ENCODE results near the gene LTBP3.

Gene LTBP3

DNA sequence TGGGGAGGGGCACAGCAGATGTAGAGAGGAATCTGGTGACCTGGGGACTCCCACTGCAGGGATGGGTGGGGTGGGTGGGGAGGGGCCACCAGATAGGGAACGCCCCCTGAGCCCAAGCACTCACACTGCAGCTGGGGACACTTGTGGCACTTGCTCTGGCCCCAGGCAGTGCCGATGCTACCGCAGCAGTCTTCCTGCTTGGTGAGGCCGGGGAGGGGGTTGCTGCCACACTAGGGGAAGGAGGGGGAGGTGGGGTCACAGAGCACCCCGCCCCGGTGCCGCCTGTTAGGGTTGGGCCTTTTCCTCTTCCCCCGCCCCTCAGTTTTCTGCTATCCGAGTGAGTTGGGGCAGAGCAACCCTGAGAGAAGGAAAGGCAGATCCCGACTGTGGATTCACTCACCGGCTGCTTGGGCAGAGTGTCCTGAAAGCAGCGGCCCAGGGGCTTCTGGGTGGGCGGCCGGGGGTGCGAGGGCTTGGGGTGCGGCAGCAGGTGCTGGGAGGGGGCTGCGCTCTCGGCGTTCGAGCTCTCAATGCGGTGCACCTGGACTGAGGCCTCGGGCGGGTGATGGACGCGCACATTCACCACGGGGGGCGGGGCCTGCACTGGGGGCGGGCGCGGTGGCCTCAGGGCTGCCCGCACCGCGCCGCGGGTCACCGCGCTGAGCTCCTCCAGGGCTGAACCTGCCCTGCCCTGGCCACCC lies 4.7 kb downstream of the LTBP3 start:
- peak; percentile 43 for DNase-seq

GRCh38 chr11:65552388-65552951 lies 5.7 kb downstream of the LTBP3 start:
- no peak for DNase-seq

DNA sequence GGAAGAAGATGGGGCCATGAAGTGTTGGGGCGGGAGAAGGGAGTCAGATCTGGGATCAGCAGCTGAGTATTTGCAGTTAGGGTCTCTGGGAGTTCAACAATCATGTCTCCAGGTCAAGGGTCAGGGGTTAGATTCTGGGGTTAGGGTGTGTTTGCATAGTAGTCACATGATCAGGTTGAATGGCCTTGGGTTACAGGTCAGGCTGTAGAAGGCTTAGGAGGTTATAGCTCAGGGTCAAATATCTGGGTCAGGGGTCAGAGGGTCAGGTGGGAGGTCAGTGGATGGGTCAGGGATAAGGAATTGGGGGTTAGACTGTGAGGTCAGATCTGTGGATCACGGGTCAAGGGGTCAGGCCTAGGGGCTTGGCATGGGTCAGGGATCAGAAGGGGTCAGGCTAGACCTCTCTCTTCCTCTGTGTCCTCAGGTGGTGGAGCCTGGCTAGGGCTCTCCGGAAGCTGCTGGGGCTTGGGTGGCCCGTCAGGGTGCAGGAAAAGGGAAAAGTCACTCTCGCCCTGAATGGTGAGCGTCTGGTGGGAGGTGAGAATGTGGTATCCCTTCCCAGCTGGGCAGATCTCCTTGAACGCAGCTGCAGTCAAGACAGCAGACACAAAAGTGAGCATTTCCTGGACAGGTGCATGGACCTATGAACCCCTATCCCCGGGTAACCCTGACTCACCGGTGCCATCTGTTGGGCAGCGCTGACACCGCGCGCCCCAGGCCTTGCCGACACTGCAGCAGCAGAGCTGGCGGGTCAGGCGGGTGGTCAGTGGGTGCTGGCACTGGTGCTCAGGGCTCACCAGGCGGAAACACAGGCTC lies 6.4 kb downstream of the LTBP3 start:
- DNase-seq = peak; percentile 87

DNA sequence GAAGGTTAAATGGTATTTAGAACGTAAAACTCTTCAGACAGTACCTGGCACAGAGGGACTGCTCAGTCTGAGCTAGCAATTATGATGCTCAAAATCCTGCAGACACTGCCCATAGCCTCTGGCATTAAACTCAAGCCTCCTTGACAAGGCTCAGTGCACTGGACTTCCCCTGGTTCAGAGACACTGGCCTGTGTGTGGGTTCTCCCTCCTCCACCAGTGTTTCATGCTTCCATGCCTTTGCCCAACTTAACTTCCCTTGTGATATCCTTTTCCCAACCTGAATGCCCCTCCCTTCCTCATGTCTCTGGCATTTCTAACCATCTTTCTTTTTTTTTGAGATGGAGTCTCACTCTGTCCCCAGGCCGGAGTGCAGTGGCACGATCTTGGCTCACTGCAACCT lies 9.1 kb downstream of the LTBP3 start:
- no peak for DNase-seq

GRCh38 chr11:65548395-65548794 lies 9.8 kb downstream of the LTBP3 start:
- DNase-seq = no peak

DNA sequence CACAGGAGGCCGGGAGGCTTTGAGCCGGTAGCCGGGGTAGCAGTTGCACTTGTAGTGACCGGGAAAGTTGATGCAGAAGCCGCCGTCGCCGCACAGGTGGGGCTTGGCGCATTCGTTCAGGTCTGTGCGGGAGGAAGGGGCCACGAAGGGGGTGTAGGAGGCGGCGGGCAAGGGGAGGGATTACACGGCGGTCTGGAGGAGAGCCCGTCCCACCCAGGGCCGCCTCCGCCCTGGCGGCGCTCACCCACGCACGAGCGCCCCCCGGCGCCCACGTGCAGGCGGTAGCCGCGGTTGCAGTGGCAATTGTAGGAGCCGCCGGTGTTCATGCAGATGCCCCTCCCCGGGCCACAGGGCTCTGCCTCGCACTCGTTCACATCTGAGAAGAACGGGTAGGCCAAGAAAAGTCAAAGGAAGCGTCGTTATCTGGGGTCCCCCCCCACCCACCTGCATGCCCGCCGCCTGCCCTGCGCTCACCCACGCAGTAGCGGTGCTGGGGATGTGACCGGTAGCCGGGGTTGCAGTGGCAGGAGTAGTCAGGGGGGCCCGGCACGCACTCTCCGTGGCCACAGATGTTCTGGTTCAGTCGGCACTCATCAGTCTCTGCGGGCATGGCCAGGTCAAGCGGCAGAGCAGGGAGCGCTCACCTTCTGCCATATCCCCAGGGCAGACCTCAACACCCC lies 10.6 kb downstream of the LTBP3 start:
- DNase-seq = no peak

- DNase-seq = peak; percentile 88
Measured at GRCh38 chr11:65546217-65546958, 11.8 kb downstream of the LTBP3 start.

DNA sequence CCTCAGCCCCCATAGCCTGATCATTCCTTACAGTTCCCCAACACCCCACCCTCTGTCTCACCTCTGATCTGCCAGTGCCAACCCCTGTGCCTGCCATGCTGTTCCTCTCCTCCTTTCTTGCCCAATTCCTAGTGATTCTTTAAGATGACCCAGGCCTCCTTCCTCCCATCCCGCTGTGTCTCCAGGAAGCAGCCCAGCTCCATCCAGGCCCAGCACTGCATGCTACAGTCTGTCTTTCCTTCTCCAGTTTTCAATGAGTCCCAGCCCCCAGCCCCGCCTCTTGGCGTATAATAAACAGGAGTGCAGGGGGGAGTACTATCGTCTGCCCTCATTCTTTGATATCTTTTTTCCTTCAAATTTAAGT lies 12.3 kb downstream of the LTBP3 start:
- DNase-seq = no peak

DNA sequence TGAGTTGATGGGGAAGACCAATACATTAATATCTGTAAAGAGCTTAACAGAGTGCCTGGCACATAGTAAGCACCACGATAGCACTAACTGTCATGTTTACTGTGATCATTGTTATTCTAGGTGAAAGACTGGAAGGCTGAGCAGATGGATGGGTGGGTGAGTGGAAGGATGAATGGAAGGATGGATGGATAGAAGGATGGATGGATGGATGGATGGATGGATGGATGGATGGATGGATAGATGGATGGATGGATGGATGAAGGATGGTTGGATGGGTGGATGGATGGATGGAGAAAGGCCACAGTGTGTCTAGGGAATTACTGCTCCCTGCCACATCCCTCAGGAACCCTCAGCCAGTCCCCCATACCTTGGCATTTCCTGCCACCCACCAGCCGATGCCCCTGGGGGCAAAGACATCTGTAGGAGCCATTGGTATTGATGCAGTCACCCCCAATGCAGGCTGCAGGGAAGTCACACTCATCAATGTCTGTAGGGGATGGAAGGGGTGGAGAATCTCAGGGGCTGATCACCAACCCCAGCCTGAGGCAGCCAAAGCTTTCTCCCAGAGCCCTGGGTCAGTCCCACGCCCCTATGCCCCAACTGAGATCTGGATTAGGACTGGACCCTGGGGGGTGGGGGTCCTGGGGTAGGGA lies 15.3 kb downstream of the LTBP3 start:
- no peak for DNase-seq

GRCh38 chr11:65541093-65541982 lies 16.8 kb downstream of the LTBP3 start:
- DNase-seq = no peak

DNA sequence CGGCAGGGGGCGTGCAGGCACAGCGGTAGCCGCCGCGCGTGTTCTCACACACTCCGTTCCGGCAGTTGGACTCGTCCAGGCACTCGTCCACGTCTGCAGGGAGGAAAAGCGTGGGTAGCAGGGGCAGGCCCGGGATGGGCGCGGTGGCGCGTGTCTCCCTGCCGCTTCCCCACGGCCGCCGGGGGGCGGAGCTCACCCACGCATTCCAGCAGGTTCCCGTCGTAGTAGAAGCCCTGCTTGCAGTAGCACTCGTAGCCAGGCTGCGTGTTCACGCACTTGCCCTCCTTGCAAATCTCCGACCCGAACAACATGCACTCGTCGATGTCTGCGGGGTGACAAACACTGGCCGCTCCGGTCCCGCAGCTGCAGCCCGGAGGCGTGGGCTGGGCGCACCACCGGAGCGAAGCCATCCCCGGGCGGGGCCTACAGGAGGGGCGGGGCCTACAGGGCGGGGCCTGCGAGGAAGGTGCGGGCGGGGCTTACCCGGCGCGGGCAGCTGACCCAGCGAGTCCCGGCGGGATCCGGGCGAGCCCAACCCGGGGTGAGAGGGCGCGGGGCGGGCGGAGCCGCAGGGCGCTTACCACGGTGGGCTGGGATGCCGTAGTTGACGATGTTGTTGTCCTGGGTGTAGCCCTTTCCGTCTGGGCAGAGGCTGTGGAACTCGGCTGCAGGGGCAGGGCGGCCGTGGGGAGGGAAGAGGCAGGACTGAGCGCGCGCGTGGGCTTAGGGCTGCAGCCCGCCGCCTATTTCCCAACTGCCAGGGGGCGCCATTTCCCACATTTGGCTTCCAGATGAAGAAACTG lies 17.7 kb downstream of the LTBP3 start:
- DNase-seq = peak; percentile 55

DNA sequence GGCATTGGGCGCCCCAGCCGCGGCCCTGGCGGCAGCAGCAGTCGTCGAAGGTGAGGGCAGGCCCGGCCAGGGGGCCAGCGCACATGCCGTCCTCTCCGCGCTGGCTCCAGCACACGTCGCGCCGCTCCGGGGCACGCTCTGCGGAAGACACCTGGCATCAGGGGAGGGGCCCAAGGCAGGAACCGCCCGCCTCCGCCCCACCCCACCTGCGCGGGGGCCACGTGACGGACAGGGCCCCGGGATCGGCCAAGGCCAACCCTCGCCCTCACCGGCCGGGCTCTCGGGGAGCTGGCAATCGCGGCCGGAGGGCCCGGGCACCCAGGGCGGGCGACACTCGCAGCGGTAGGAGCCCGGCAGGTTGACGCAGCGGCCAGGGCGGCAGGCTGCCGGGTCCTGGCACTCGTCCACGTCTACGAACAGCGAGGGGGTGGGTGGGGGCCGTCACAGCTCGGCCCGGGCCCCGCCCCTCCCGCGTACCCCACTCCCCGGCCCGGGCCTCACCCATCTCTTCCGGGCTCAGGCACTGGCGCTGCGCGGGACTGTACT lies 18.3 kb downstream of the LTBP3 start:
- no peak for DNase-seq

DNA sequence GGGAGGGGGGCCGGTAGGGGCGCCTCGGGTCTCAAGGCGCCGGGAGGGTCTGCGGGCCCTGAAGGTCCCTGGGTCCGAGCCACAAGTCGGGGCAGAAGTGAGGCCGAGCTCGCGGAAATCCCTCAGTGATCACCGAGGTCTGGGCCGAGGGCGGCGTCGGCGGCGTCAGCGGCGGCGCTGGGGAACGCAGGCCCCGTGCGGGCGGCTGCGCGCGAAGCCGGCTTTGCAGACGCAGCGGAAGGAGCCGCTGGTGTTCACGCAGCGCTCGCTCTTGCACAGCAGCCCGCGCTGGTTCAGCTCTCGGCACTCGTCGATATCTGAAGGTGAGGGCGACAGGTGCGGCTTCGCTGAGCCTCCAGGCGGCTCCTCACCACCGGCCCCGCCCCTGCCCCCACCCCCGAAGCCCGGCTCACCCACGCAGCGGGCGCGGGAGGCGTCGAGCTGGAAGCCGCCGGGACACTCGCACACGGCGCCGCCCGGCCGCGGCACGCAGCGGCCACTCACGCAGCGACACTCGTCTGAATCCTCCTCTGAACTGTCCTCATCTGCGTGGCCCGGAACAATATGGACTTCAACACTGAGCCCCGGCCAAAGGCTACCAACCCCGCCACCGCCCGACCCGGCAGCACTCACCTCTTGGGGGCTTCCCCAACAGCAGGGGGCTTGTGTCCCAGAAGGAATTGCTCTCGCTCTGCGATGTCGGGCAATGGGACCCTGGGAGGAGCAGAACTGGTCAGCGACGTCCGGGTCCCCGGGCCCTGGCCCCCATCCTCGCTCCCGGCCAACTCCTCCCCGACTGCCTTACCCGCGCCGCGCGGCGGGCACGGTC lies 19.0 kb downstream of the LTBP3 start:
- no peak for DNase-seq

- no peak for DNase-seq
Measured at GRCh38 chr11:65538232-65538914, 19.8 kb downstream of the LTBP3 start.

GRCh38 chr11:65537620-65538231 lies 20.4 kb downstream of the LTBP3 start:
- no peak for DNase-seq

DNA sequence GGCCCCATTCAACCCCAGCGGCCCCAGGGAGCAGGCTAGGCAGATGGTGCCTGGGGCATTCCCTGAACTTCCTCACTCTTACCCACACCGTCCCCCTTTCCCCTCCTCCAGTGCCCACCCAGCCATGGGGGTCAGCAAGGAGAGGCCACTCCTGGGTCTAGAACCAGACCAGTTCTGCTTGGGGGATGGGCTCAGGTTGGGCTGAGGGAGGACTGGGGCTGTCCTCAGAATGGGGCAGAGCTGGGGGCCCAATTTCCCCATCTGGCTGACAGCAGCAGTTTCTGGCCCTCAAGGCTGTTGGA lies 20.9 kb downstream of the LTBP3 start:
- no peak for DNase-seq

- DNase-seq = no peak
Measured at GRCh38 chr11:65536412-65537295, 21.5 kb downstream of the LTBP3 start.
